ENCODE measurements around the gene NINJ1.

The NINJ1 gene

GRCh38 chr9:93129286-93129685 is 4.8 kb downstream of the NINJ1 start:
- no peak for DNase-seq (ENCODE audit: low spot score)
- in situ Hi-C loops (cut with MboI; ENCODE audit: low sequenced_read_pairs, unreplicated experiment), result no loop called here
- TF ChIP-seq CTCF (IDR thresholded peaks at IDR 0.05; ENCODE audit: borderline replicate concordance, control extremely low read depth, extremely low read depth, insufficient read depth, missing control alignments), result no peak

- in situ Hi-C loops (cut with MboI; ENCODE audit: low sequenced_read_pairs, unreplicated experiment), result no loop called here
- TF ChIP-seq CTCF (IDR thresholded peaks at IDR 0.05; ENCODE audit: borderline replicate concordance, control extremely low read depth, extremely low read depth, insufficient read depth, missing control alignments), result no peak
- no peak for DNase-seq (ENCODE audit: low spot score)
Measured at GRCh38 chr9:93128715-93129224, 5.3 kb downstream of the NINJ1 start.

DNA sequence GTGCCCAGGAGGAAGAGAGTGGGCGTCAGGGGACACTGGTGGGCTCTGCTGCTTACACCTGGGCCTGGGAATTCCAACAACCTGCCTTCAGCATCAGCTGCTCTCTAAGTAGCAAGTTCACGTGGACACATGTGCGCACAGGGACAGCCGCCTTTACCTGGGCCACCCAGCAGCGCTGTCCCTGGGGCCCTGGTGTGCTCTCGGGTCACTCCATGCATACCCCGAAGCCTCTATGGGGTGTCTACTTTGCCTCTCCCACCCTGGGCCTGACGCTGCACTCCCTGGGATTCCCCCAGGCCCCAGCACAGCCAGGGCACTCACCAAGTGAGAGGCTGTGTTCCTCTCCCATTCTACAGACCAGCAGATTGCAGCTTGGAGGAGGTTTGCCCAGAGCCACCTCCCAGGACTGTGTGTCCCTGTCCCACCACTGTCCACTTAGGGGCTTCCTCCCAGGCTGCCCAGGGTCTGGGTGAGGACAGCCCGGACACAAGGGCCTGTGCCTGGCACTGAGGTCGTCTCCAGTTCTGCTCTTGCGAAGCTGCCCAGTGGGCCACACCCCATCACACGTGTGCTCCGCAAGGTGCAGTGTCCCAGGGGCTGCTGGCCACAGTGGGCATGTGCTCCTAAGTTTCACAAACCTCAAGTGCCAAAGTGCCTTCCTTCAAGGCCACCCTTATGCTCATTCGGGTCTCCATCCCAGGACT is 5.9 kb downstream of the NINJ1 start:
- no peak for DNase-seq (ENCODE audit: low spot score)
- in situ Hi-C loops (cut with MboI; ENCODE audit: low sequenced_read_pairs, unreplicated experiment), result no loop called here
- TF ChIP-seq CTCF (IDR thresholded peaks at IDR 0.05; ENCODE audit: borderline replicate concordance, control extremely low read depth, extremely low read depth, insufficient read depth, missing control alignments), result no peak

DNA sequence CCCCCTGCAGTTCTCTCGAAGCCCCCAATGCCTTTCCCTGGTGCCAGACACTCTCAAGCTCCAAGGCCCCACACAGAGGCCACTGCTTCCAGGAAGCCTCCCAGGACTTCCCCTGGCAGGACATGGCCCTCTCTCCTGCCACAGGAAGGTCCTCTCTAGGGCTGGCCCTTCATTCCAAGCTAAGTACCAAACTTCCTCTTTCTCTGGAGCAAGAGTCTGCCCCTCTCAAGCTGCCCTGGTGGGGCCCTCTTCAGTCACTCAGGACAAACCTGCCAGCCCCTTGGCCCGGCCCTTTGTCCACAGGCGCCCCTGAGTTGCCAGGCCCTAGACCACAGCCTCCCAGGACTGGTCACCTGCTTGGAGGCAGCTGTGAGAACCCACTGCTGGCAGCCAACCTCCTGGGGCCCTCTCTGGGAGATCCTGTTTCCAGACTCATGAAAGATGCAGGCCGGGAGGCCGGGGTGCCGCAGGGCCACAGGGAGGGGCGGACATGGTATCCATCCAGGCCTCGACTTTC is 6.6 kb downstream of the NINJ1 start:
- DNase-seq (ENCODE audit: low spot score), result no peak
- TF ChIP-seq CTCF (IDR thresholded peaks at IDR 0.05; ENCODE audit: borderline replicate concordance, control extremely low read depth, extremely low read depth, insufficient read depth, missing control alignments), result no peak
- in situ Hi-C loops (cut with MboI; ENCODE audit: low sequenced_read_pairs, unreplicated experiment), result no loop called here

DNA sequence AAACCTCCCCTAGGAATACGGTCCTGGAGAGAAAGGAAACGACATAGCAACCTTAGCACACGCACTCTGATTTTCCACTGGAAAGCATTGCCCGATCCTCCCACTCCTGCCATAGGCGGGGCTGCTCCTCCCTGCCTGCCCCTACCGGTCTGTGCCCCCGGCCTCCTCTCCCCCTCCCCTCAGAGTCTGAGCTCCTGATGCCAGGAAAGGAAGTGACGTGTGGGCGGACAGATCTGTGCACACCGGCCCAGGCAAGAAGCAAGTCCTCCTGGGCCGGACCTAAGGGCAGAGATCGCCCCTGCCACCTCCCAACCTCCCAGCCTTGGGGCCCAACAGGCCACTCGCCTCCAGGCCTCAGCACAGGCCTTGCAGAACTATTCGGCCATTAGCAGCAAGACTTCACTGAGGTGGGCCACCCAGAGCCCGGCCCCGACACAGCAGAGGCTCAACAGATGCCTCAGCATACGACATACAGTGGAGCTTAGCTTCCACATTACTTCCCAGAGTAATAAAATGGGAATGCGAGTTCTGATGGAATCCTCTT is 7.2 kb downstream of the NINJ1 start:
- in situ Hi-C loops (cut with MboI; ENCODE audit: low sequenced_read_pairs, unreplicated experiment), result no loop called here
- DNase-seq (ENCODE audit: low spot score), result no peak
- TF ChIP-seq CTCF (IDR thresholded peaks at IDR 0.05; ENCODE audit: borderline replicate concordance, control extremely low read depth, extremely low read depth, insufficient read depth, missing control alignments), result no peak

GRCh38 chr9:93126151-93126781 is 7.8 kb downstream of the NINJ1 start:
- in situ Hi-C loops (cut with MboI; ENCODE audit: low sequenced_read_pairs, unreplicated experiment), result no loop called here
- no peak for TF ChIP-seq CTCF (IDR thresholded peaks at IDR 0.05; ENCODE audit: borderline replicate concordance, control extremely low read depth, extremely low read depth, insufficient read depth, missing control alignments)
- DNase-seq (ENCODE audit: low spot score), result no peak

Measured in GM13976 (cell line).